Suprapubic skin (tissue), 3 donors: ENCODE measurements around the gene ZNF521.

Experiments used
- POLR2A ChIP-seq, 2 donors: fragments of 450-650 bp; IDR thresholded peaks; one replicate each; pipeline ENCODE4 v1.6.1; 2017; ENCODE audit warnings: antibody characterized with exemption in 2 of 2, mild to moderate bottlenecking in 2 of 2, moderate library complexity in 2 of 2
- TF ChIP-seq, protein P1 (sequence below), 2 donors: fragments of 200-600 bp in 1 of 2; fragments of 450-650 bp in 1 of 2; sonication (generic) in 1 of 2; IDR thresholded peaks; one replicate each; pipeline ENCODE4 v1.5.1; 2016 to 2019; ENCODE audit warnings: antibody characterized with exemption in 2 of 2, mild to moderate bottlenecking in 1 of 2, moderate library complexity in 1 of 2

DNA sequence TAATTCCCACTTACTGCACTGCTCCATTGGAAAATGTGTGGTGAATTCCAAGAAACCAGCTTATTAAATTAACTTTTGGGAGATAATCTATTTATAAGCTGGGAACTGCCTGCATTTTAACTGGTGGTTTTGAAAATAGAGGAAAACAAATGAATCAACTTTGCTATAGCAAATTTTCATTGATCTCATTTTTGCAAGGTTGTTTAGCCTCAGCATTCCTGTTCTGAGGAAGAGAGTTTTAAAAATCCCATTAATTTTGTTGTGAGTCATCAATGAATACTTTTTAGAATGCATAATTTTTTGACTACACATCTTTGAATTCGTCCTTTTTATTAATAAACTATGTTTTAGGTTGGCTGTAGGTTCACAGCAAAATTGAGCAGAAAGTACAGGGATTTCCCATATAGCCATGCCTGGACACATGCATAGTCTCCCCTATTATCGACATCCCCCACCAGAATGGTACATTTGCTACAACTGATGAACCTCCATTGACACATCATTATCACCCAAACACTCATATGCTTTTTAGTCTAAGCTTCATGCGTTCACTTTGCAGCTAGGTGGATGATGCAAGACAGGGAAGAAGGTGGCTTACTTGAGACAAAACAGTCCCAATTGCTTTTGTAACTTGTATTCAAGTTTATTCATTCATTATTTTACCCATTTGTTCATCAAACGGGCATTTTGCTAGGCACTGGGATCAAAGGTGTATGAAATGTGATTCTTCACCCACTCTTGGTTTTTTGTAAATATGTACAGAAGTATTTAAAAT, 106.9 kb downstream of the ZNF521 start:
- TF ChIP-seq, protein P1, sequence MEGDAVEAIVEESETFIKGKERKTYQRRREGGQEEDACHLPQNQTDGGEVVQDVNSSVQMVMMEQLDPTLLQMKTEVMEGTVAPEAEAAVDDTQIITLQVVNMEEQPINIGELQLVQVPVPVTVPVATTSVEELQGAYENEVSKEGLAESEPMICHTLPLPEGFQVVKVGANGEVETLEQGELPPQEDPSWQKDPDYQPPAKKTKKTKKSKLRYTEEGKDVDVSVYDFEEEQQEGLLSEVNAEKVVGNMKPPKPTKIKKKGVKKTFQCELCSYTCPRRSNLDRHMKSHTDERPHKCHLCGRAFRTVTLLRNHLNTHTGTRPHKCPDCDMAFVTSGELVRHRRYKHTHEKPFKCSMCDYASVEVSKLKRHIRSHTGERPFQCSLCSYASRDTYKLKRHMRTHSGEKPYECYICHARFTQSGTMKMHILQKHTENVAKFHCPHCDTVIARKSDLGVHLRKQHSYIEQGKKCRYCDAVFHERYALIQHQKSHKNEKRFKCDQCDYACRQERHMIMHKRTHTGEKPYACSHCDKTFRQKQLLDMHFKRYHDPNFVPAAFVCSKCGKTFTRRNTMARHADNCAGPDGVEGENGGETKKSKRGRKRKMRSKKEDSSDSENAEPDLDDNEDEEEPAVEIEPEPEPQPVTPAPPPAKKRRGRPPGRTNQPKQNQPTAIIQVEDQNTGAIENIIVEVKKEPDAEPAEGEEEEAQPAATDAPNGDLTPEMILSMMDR (IDR thresholded peaks at IDR 0.05), result no peak
- no peak for TF ChIP-seq POLR2A (IDR thresholded peaks at IDR 0.05)
